RWPE1 (cell line): ENCODE results near the gene ACTG1.

Experiments used
- CTCF ChIA-PET: fragments of 350-600 bp; sonication (Branson Sonifier 250); formaldehyde crosslinking; extraction: SDS; loops from one replicate; lab custom pipeline; 2021; lab: Yijun Ruan, JAX
- POLR2A ChIA-PET: fragments of 400-600 bp; formaldehyde crosslinking; extraction: SDS; loops from one replicate; lab custom pipeline; 2020; ENCODE audit warnings: antibody characterized with exemption; ENCODE audit not compliant: low non-redundant PET; lab: Yijun Ruan, JAX
- DNase-seq: peaks from one replicate; pipeline ENCODE4 v3.0.0; 2012; ENCODE audit warnings: low spot score
- H3K27ac ChIP-seq: fragments of 450-650 bp; 2 replicates; pipeline ENCODE4 v1.5.1; 2017
- CTCF ChIP-seq: fragments of 450-650 bp; conservative IDR thresholded peaks from 2 replicates; pipeline ENCODE4 v1.5.1; 2017; ENCODE audit warnings: low read depth, mild to moderate bottlenecking

ACTG1 gene

GRCh38 chr17:81546906-81547613, 34.5 kb upstream of the ACTG1 start:
- POLR2A ChIA-PET, result interaction anchor here (0.8 kb wide), 1 partner anchor 9 kb away, joined by 3 read pairs; no protein-coding TSS in a partner anchor
- CTCF ChIA-PET, result interaction anchor here (0.6 kb wide), 1 partner anchor 140 kb away, joined by 4 read pairs; no protein-coding TSS in a partner anchor
- no peak for TF ChIP-seq CTCF

GRCh38 chr17:81545160-81545949, 32.8 kb upstream of the ACTG1 start:
- peak overlapping the region; percentile 52 for H3K27ac ChIP-seq
- no peak for DNase-seq
- no peak for TF ChIP-seq CTCF
- ChIA-PET POLR2A (no interaction called here), CTCF (interaction anchor here (0.7 kb wide), 1 partner anchor 11 kb away, joined by 3 read pairs; no protein-coding TSS in a partner anchor)

More at GRCh38 chr17:81546906-81547613, 34.5 kb upstream of the ACTG1 start:
- peak overlapping the region; percentile 52 for H3K27ac ChIP-seq
- no peak for DNase-seq

- no peak for TF ChIP-seq CTCF
- DNase-seq, result no peak
- peak overlapping the region; percentile 52 for H3K27ac ChIP-seq
- ChIA-PET POLR2A (no interaction called here), CTCF (interaction anchor here (0.5 to 0.6 kb wide), 4 partner anchors 16 to 420 kb away, joined by 3 to 4 read pairs (median 4); no protein-coding TSS in a partner anchor)
Observed at GRCh38 chr17:81544281-81544974, 31.8 kb upstream of the ACTG1 start.

- CTCF ChIA-PET, result interaction anchor here (0.5 to 0.6 kb wide), 2 partner anchors 330 to 419 kb away, joined by 3 read pairs; no protein-coding TSS in a partner anchor
- TF ChIP-seq CTCF, result no peak
- POLR2A ChIA-PET, result no interaction called here
- DNase-seq, result no peak
- peak overlapping the region; percentile 52 for H3K27ac ChIP-seq
Observed at GRCh38 chr17:81543756-81544155, 31.2 kb upstream of the ACTG1 start.

- ChIA-PET POLR2A (no interaction called here), CTCF (no interaction called here)
- no peak for TF ChIP-seq CTCF
- no peak for DNase-seq
- H3K27ac ChIP-seq, result peak overlapping the region; percentile 52
Observed at GRCh38 chr17:81543339-81543675, 30.7 kb upstream of the ACTG1 start.
